ENCODE results near the gene ARL8B.

GRCh38 chr3:5198986-5199731, 77.1 kb downstream of the ARL8B start:
- TF ChIP-seq CTCF (IDR thresholded peaks at IDR 0.05) (no peak), POLR2A (IDR thresholded peaks at IDR 0.05) (no peak)
